ENCODE results near the gene CFAP45. TPM values are rescaled to one million over a fixed set of nuclear protein-coding genes. Genes with fewer than 3 reads are reported as not detected.

The CFAP45 gene
- polyA plus RNA-seq, 3 donors: 3.0 to 4.4 (median 3.1) TPM

DNA sequence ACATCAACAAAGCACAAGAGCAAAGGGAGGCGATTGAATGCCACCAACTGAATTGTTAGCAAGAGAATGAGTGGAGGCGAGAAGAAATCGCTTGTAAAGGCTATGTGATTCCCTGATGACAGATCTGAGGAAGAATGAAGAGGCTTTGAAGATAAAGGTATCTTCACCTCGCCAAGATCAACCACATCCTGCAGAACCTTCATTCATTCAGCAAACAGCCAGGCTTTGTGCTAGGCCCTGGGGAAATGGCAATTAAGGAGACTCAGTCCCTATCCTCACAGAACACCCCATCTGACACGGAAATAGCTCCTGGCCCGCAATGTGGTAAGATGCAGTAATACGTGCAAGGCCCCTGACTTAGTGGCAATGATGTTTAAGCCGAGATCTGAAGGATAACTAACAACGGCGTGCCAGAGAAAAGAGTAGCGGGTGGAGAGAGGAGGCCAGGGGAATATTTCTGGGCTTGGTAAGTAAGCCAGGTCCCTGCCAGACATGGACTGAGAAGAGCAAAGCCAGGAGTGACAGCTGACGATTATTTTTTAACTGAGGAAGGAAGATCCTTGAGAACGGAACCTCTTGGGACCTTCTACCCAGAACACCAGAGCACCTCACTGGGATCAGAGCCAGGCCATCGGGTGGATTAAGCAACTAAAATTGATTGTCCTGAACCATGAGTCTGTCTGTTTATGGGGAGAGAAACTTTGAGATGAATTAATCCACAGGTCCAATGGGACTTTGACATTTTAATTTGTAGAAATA, 32.9 kb downstream of the CFAP45 start:
- no peak for DNase-seq (ENCODE audit: extremely low read depth in 1 of 11, low read depth in 9 of 11, low spot score in 4 of 11)

DNA sequence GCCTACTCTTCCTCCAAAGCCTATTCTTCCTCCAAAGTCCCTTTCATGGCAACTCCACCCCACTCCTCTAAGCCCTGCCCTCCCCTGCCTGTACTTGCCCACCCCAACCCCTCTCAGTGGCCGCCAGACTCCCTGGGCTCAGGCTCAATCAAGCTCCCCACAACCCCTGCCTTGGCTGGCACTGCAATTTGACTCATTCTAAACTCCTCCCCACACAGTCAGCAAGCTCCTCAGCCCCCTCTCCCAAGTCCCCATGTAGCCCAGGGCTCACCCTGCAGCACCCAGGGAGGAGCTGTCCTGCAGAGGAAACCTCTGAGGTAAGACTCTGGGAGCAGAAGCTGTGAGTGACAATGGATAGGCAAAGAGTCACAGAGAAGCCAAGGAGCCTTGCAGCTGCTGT, 33.9 kb downstream of the CFAP45 start:
- DNase-seq (ENCODE audit: extremely low read depth in 1 of 11, low read depth in 9 of 11, low spot score in 4 of 11): no peak

DNA sequence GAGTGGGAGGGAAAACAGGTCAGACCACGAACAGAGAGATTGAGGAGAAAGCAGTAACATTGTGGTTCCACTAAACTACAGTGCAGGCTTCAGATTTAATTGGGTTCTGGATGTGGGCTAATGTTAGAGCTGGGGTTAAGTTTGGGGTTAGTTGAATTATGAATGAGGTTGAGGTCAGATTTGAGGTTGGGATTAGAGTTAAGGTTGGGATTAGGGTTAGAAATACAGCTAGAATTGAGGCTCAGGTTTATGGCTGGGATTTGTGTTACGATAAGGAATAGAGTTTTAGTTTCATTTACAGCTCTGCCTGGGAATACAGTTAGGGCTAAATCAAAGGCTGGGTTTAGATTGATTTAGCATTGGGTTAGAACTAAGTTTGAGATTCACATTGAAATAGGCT, 35.7 kb downstream of the CFAP45 start:
- DNase-seq (ENCODE audit: extremely low read depth in 1 of 11, low read depth in 9 of 11, low spot score in 4 of 11): no peak

DNA sequence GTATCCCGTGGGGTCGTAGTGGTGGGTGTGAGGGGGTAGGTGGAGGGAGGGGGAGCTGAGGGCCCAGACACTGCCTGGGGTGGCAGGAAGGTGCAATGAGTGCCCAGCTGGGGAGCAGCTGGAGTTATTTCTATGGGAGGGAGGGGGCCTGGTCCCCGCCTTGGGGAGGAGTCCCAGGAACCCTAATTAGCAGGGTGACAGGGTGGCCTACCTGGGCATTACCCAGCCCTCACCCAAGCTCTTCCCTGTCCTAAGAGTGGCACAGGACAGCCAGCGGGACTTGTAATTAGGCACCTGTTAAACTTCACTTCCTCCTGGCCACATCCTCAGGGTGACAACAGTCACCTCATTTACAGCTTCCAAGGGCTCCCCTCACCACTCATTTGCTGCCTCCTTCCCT, 37.4 kb downstream of the CFAP45 start, which contains the start of gene VSIG8:
Gene VSIG8 (minus strand): TSS at position 101 of the 400 bp plus-strand sequence. CDS start 136 bp downstream, outside the sequence.
- DNase-seq (ENCODE audit: extremely low read depth in 1 of 11, low read depth in 9 of 11, low spot score in 4 of 11): no peak

DNA sequence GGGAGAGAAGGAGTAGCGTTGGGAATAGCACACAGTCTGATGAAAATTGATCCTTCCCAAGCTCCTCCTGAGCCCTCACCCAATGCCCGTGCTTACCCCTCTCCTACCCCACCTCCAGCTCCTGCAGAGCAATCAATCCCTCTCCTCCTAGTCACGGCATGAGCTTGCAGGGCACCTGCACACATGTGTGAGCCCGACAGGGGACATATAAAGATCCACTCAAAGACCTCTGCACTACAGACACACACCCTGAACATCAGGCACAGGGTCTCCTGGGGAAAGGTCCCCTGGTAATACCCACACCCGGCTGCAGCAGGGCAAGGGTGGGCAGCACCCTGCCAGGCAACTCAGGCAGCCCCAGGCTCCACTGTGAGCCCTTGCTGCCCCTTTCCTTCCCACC, 37.9 kb downstream of the CFAP45 start:
- no peak for DNase-seq (ENCODE audit: extremely low read depth in 1 of 11, low read depth in 9 of 11, low spot score in 4 of 11)

DNA sequence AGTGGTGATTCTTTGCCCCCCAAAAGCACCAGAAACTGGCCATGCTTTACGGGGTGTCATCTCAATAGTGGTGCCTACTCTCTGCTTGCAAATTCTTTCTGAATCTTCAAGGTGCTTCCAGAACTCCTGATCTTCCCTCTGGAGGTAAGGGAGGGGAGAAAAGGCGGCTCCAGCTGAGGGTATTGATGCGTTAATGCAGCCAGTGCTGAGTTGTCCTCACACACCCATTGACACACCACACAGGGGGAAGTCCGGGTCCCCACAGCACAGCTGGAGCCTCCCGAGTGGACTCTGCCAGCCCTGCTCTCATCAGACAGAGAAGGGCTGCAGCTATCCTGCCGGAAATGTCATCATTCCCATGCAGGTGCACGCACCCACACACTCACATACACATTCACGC, 38.7 kb downstream of the CFAP45 start:
- no peak for DNase-seq (ENCODE audit: extremely low read depth in 1 of 11, low read depth in 9 of 11, low spot score in 4 of 11)

DNA sequence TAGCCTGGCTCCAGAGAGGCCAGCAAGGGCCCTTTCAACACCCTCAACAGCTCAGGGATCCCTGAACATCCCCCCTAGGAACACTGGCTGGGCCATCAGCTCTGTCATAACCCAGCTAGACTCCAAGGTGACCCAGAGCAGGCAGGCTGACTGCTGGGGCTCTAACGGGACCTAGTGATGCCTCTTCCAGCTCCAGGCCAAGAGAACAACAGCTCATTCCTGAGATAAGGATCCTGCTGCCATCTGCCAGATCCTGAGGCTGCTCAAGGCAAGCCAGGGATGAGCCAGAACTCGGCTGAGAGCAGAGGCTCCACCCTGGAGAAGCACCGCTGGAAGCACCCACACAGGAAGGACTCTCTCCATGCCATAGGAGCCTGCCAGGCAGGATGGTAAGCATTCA, 39.5 kb downstream of the CFAP45 start:
- DNase-seq (ENCODE audit: extremely low read depth in 1 of 11, low read depth in 9 of 11, low spot score in 4 of 11): no peak

DNA sequence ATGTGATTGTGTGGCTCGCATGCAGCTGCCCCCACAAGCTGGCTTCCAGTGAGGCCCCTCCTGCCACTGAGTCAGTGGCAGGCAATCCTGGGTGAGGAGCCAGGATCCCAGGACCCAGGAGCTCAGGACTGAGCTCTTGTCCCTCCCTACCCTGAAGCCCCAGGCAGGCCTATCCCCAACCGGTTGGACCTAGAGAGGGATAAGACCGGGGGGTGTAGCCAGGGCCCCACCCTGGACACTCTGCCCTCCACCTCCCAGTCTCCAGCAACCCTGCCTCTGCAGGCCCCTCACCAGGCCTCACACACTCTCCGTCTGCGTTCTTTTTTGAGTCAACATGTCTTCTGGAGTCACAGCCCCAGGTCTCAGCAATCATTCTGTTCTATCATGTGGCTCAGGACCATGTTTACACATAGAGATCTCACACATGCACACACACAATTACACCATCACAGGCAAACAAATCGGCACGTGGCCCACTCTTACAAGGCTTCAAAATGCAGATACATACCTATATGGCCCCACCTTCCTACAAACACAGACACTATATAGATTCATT, 40.1 kb downstream of the CFAP45 start:
- no peak for DNase-seq (ENCODE audit: extremely low read depth in 1 of 11, low read depth in 9 of 11, low spot score in 4 of 11)

DNA sequence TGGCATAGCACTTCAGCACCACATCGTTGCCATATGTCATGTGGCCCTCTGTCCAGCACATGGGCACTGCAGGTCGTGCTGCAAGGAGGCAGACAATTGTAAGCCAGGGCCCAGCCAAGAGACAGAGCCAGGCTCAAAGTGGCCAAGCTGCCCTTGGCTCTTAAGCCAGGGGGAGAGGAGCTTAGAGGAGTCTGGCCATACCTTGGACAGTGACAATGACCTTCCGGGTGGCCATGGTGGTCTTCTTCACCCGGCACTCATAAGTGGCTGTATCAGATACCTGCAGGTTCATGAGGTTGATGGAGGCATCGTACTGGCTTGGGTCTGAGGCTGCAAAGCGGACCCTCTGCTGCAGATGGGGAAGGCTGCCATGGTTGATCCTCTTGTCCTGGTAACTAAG, 42.1 kb downstream of the CFAP45 start:
- no peak for DNase-seq (ENCODE audit: extremely low read depth in 1 of 11, low read depth in 9 of 11, low spot score in 4 of 11)

DNA sequence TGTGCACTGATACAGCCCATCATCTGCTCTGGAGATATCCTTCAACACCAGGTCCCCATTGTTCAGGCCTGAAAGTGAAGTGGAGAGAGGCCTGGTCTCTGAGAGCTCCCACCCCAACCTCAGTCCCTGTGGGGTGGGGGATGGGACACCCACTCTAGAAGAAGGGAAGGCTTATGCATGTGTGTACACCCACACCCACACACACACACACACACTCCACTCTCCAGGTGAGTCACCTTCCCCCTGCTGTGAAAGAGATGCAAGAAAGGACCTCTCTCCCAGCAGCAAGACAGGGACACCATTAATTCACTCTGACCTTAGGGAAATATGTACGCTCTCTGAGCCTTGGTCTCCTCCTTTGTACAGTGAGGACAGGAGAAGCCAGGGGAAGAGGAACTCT, 43.4 kb downstream of the CFAP45 start:
- no peak for DNase-seq (ENCODE audit: extremely low read depth in 1 of 11, low read depth in 9 of 11, low spot score in 4 of 11)

DNA sequence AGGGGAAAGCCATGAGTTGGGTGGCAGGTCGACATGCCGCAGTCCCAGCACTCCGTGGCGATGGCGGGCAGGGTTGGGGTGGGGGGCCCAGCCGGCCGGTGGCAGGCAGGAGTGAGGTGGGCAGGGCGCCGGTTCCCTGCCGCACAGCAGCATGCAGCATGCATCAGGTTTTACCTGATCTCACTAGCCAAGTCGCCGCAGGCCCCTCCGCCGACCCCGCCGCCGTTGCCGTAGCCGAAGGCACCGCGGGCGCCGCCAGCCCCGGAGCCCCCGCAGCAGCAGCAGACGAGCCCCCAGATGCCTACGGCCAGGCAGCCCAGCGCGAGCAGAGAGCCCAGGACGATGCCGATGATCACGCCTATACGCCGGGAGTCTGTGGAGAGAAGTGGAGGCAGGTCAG, 44.3 kb downstream of the CFAP45 start:
- no peak for DNase-seq (ENCODE audit: extremely low read depth in 1 of 11, low read depth in 9 of 11, low spot score in 4 of 11)

DNA sequence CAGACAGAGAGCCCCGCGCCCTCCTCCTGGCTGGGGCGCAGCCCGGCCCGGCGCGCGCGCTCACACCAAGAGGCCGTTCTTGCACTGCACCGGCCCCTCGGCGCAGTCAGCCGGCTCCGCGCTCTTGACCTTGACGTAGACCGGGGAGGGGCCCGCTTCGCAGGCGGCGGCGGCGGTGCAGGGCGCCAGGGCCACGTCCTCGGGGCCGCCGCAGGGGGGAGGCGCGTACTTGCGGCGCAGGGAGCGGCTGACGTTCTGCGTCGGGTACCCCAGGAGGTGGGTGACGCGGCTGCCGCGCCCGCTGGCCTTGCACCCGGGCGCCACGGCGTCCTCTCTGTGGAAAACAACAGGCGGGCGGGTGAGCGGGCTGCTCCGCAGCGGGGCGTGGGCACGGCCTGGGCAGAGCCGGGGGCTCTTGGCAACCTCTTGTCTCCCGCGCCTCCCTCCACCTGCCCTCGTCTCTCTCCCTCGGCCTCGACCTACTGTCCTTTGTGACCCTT, 45.2 kb downstream of the CFAP45 start:
- peak in 9 of 11 donors; percentile 50 to 79 (median 72) for DNase-seq (ENCODE audit: extremely low read depth in 1 of 11, low read depth in 9 of 11, low spot score in 4 of 11)

DNA sequence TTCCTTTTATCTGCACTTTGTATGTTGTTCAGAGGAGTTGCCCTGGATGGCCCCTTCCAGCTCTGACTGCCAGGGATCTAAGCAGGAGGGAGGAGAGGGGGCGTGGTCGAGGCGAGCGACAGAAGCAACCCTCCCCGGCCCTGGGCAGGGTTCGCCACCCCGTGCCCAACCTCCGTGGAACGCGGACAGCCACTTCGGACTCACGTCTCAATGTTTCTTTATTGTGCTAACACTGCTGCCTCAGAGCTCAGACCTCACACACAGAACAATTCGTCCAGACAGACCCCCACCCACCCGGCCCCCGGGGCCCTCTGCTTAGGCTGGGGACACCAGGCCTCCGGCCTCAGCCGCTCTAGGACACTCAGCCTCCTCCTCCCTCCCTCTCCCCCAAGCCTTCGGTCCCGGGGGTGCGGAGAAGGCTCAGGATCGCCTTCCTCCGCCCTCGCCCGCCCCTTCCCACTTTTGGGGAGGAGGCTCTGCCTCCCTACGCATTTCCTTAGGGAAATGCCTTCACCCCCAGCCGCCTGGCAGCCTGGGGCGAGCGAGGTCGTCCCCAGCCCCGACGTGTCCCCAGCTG, 45.8 kb downstream of the CFAP45 start:
- peak in 6 of 11 donors; percentile 36 to 57 (median 49) for DNase-seq (ENCODE audit: extremely low read depth in 1 of 11, low read depth in 9 of 11, low spot score in 4 of 11)

DNA sequence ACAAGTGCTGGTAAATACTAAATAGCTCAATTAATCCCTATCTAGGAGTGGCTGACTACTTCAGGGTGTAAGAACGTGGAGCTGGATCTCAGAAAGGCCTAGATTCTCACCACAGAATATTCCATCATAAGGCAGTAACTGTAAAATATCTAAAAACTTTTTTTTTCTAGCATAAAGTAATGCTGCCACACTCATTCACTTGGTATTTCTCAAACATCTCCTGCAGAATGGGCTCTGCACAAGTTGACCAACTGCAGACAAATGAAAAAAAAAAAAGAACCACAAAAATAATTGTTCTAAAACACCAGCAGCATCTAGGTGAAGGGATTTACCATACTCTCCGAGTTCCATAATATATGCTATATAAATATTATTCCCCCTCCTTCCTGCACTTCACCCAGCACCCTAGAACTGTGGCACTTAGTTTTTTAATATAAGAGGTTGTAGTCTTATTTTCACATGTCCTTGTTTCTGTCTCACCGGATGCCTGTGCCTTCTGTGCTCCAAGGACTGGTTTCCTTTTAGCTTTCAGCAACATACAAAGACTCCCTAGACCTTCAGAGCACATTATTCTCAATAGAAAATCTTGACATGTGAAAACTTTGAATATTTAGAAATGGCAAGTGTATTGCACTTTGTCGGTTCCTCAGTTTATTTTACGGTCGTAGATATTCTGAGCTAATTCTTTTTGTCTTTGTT, 46.4 kb downstream of the CFAP45 start:
- no peak for DNase-seq (ENCODE audit: extremely low read depth in 1 of 11, low read depth in 9 of 11, low spot score in 4 of 11)

DNA sequence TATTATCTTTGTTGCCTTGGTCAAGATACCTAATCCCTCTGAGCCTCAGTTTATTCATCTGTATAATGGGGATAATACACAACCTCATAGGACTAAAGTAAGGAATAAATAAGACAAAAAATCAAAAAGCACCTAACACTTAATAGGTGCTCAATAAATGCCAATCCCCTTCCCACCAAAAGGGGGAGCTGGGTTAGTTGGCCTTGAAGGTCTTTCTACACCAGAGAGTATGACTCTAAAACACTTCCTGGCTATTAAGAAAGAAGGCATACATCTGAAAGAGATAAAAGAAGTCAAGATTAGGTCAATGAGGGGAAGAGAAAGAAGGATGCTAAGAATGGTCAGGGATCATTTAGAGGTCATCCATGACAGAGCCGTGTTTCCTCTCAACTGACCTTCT, 48.6 kb downstream of the CFAP45 start:
- DNase-seq (ENCODE audit: extremely low read depth in 1 of 11, low read depth in 9 of 11, low spot score in 4 of 11): no peak

DNA sequence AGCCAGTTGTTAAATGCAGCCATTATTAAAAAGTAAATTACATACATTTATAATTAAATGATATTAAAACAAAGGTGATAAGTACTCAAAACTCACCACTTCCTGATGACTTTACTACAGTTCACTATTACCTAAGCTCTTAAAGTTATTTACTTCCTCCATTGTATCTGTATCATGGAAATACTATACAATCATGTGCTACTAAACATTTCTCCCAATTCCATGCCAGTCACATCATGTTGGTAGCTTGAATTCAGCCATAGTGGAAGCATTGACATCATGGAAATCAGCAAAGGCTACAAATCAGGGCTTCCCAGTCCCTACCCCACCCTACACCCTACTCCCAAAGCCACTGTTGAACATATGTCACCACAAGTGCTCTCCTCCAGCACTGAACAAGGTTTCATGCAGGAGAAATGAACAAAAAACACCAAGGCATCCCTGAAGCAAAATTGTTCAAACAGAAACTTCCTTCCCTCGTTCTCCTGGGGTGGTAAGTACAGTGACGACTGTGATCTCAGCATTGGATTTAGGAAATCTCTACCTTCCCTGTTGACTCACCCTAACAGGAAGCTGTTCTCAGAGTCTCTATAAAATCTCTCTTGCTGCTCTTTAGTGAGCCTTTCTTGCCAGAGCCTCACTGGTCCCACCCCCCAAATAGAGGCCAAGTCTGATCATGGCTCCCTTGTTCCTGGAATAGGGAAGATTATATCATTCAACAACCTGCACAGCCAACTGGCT, 50.2 kb downstream of the CFAP45 start:
- DNase-seq (ENCODE audit: extremely low read depth in 1 of 11, low read depth in 9 of 11, low spot score in 4 of 11): no peak

DNA sequence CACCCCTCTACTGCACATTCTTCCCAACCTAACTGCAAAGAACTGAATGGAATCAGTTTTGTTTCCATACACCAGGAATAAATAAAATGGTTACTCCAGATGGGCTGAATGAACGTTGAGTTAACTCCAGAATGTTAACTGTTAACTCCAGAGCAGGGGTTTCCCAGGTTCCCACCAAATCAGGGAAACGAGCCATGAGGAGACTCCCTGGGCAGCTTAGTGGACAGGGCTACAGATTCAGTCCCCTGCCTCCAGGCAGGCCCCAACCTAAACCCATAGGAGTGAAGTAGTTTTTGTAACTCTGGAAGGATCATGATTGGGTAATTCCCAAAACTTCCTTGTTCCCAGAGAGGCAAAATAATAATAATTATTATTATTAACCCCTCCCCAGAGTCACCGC, 51.6 kb downstream of the CFAP45 start:
- DNase-seq (ENCODE audit: extremely low read depth in 1 of 11, low read depth in 9 of 11, low spot score in 4 of 11): no peak

DNA sequence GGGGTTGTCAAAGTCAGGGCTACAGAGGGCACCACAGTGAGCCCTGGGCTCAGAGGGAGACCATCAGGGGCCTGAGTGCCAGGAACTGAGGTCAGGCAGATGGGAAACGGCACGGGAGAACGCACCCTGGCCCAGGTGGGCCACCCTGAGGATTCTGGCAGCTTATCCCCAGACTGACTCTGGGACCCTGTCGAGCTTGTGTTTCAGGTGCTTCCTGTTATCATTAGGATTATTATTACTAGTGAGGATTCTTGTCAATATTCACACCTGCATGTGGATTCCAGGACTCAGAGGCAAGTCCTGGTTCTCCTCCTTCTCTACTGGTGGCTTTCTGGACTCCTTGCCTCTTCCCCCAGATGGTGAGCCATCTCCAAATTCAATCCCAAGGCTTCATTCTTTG, 52.7 kb downstream of the CFAP45 start:
- no peak for DNase-seq (ENCODE audit: extremely low read depth in 1 of 11, low read depth in 9 of 11, low spot score in 4 of 11)
